ENCODE measurements around the gene DHH. TPM values are rescaled to one million over a fixed set of nuclear protein-coding genes. Genes with fewer than 3 reads are reported as not detected.
A peak's percentile ranks its signal among the peaks of the same experiment; 100 is the strongest.

The DHH gene
- total and polyA plus RNA-seq, 10 of the 15 experiments (the other 5 are each of a cell fraction or from before 2014, with no cell fraction given) = 0.01 TPM; not detected in 9

GRCh38 chr12:49129332-49130150, 34.9 kb upstream of the DHH start:
- SMC1A ChIA-PET (ENCODE audit: uncharacterized antibody, unreplicated experiment) = interaction anchor here (0.9 to 4.1 kb wide), 11 partner anchors 11 to 113 kb away, joined by 3 to 15 read pairs (median 4); partner anchors contain the start of genes LMBR1L, RHEBL1 and TUBA1A
- Histone ChIP-seq H3K9me3 (replicated peaks; ENCODE audit: control insufficient read depth, insufficient read depth, low read length) (no peaks in the 10 kb centered on the region), H3K36me3 (ENCODE audit: control insufficient read depth in 2 of 2, insufficient read depth in 2 of 2, low read length in 1 of 2) (peaks cover 4 to 24% of the 10 kb centered on the region in 2 experiments), H3K27me3 (replicated peaks in 1 of 2; ENCODE audit: control insufficient read depth in 2 of 2, insufficient read depth in 2 of 2, low read length in 1 of 2) (no peaks in the 10 kb centered on the region), H4K20me1 (ENCODE audit: control insufficient read depth, insufficient read depth) (no peaks in the 10 kb centered on the region; the same call in 1 of the 2 replicates), H2AFZ (ENCODE audit: control insufficient read depth, low read depth, low read length) (no peak overlapping the region), H3K79me2 (ENCODE audit: control insufficient read depth, insufficient read depth, low read length) (peaks cover 48% of the 10 kb centered on the region), H3K4me2 (ENCODE audit: control insufficient read depth, insufficient read depth) (peak overlapping the region; percentile 78), H3K4me3 (peak overlapping the region; percentile 100), H3K4me1 (ENCODE audit: control insufficient read depth, insufficient read depth, low read length) (peaks cover 13% of the 10 kb centered on the region), H3K9ac (ENCODE audit: control insufficient read depth, insufficient read depth, low read length) (peak overlapping the region; percentile 98), H3K27ac (ENCODE audit: control insufficient read depth, insufficient read depth) (peak overlapping the region; percentile 98)
- BruUV-seq (replicated peaks) = no TSS peak
- POLR2A ChIA-PET = interaction anchor here (0.5 to 4.7 kb wide), 14 partner anchors 10 to 177 kb away, joined by 3 to 48 read pairs (median 5); partner anchors contain the start of genes DHH, KMT2D, LMBR1L and RHEBL1
- WGBS (ENCODE audit: insufficient coverage, insufficient replicate concordance, low lambda C conversion rate, missing lambda C conversion rate) = 38% methylated on average over 18 of the region's 18 CpGs
- in situ Hi-C loops (cut with MboI) (no loop called here), intact Hi-C loops (cut with micrococcal nuclease; ENCODE audit: unreplicated experiment) (loop anchor here (1.0 to 2.0 kb wide), 6 partner anchors 18 to 105 kb away; partner anchors contain the start of gene TUBA1A)
- RAD21 ChIA-PET (ENCODE audit: unreplicated experiment) = interaction anchor here (0.9 to 4.0 kb wide), 11 partner anchors 15 to 276 kb away, joined by 3 to 28 read pairs (median 6); partner anchors contain the start of genes DDN, LMBR1L and RHEBL1
- DNase-seq (ENCODE audit: low read depth, low spot score) (no peak), FAIRE-seq (no peak), ATAC-seq (no peak)
- CTCF ChIA-PET = interaction anchor here (0.7 to 4.9 kb wide), 29 partner anchors 9 to 138 kb away, joined by 3 to 48 read pairs (median 5); partner anchors contain the start of genes DHH, LMBR1L and RHEBL1
- no peak for TF ChIP-seq ZNF384 (IDR thresholded peaks at IDR 0.05; ENCODE audit: borderline replicate concordance, low read depth, low read length)
- TF ChIP-seq YBX1 (IDR thresholded peaks at IDR 0.05) = 0 out of 2 replicates have a peak, but pooled peaks have one; percentile 11
- TF ChIP-seq FOXM1 (IDR thresholded peaks at IDR 0.05; ENCODE audit: low read depth, low read length) = peak; percentile 31
- no peak for TF ChIP-seq ETV6 (conservative IDR thresholded peaks at IDR 0.05 in 1 of 2, IDR thresholded peaks at IDR 0.05 in 1 of 2; ENCODE audit: borderline replicate concordance in 1 of 2, low read depth in 1 of 2)
- no peak for TF ChIP-seq TBL1XR1 (IDR thresholded peaks at IDR 0.05; ENCODE audit: low read depth, low read length)
- TF ChIP-seq ZNF622 (IDR thresholded peaks at IDR 0.05) = no peak
- TF ChIP-seq SKIL (IDR thresholded peaks at IDR 0.05; ENCODE audit: low read depth, poor library complexity, severe bottlenecking) = no peak
- no peak for TF ChIP-seq SUZ12 (IDR thresholded peaks at IDR 0.05; ENCODE audit: unreplicated experiment)
- no peak for TF ChIP-seq CUX1 (IDR thresholded peaks at IDR 0.05; ENCODE audit: insufficient replicate concordance, low read depth, low read length)
- peak; percentile 46; the same call in 1 of the 2 replicates for TF ChIP-seq POLR2A (IDR thresholded peaks at IDR 0.05; ENCODE audit: low read depth, low read length)
- TF ChIP-seq E2F4 (IDR thresholded peaks at IDR 0.05; ENCODE audit: low read depth, low read length) = no peak
- TF ChIP-seq RAD51 (IDR thresholded peaks at IDR 0.05) = no peak
- no peak for TF ChIP-seq MXI1 (IDR thresholded peaks at IDR 0.05; ENCODE audit: low read depth, low read length)
